K562 (cell line): ENCODE data around the gene OPA3. TPM values are rescaled to one million over a fixed set of nuclear protein-coding genes. Genes with fewer than 3 reads are reported as not detected.

Source experiments
- ARID2 ChIP-seq: fragments of 450-650 bp; IDR thresholded peaks from 2 replicates; pipeline ENCODE4 v1.6.1; 2017; ENCODE audit warnings: antibody characterized with exemption, mild to moderate bottlenecking
- ATF2 ChIP-seq: sonication (generic); formaldehyde crosslinking; IDR thresholded peaks from 2 replicates; pipeline ENCODE4 v1.8.1; 2022; ENCODE audit warnings: missing genetic modification reagents
- COPS2 ChIP-seq: fragments of 450-650 bp; conservative IDR thresholded peaks from 2 replicates; pipeline ENCODE4 v1.6.1; 2016; ENCODE audit warnings: mild to moderate bottlenecking, moderate library complexity
- FOXK2 ChIP-seq, 2 experiments: fragments of 450-650 bp; IDR thresholded peaks in 1 of 2; conservative IDR thresholded peaks in 1 of 2; 2 replicates each; pipeline ENCODE4 v1.6.1; 2016; ENCODE audit warnings: low read depth in 2 of 2, mild to moderate bottlenecking in 1 of 2
- FOXM1 ChIP-seq, 2 experiments: fragments of 450-650 bp in 1 of 2; sonication (generic) in 1 of 2; formaldehyde crosslinking in 1 of 2; IDR thresholded peaks; 2 replicates each; pipeline versions ENCODE4 v1.6.1 to v1.9.0; 2017 to 2022; ENCODE audit warnings: low read depth in 2 of 2, mild to moderate bottlenecking in 2 of 2, missing genetic modification reagents in 1 of 2, moderate library complexity in 1 of 2
- GATAD2A ChIP-seq: fragments of 450-650 bp; IDR thresholded peaks from 2 replicates; pipeline ENCODE4 v1.6.1; 2017
- GTF2E2 ChIP-seq: fragments of 200-800 bp; sonication (Bioruptor generic); IDR thresholded peaks from 2 replicates; pipeline ENCODE4 v1.6.1; 2016; ENCODE audit warnings: missing genetic modification characterization, missing compliant biosample characterization
- GTF3C2 ChIP-seq: IDR thresholded peaks from 3 replicates; pipeline ENCODE4 v1.6.1; 2011; ENCODE audit warnings: borderline replicate concordance, mild to moderate bottlenecking, moderate library complexity; ENCODE audit not compliant: insufficient read length; ENCODE audit errors: extremely low read depth
- JUND ChIP-seq, 2 experiments: IDR thresholded peaks; 2 replicates in 1 of 2; 3 replicates in 1 of 2; pipeline ENCODE4 v1.6.1; 2011; ENCODE audit warnings: borderline replicate concordance in 2 of 2, low read depth in 2 of 2, low read length in 2 of 2, improper control_type of control experiment in 1 of 2, missing biosample characterization in 1 of 2, missing genetic modification characterization in 1 of 2, missing genetic modification reagents in 1 of 2
- KDM1A ChIP-seq, 2 experiments: fragments of 450-650 bp; IDR thresholded peaks; 2 replicates each; pipeline ENCODE4 v1.6.1; 2016; ENCODE audit warnings: mild to moderate bottlenecking in 2 of 2
- LEF1 ChIP-seq: fragments of 450-650 bp; IDR thresholded peaks from 2 replicates; pipeline ENCODE4 v1.6.1; 2016; ENCODE audit warnings: mild to moderate bottlenecking
- PBX2 ChIP-seq, 2 experiments: IDR thresholded peaks in 1 of 2; conservative IDR thresholded peaks in 1 of 2; 2 replicates each; pipeline ENCODE4 v1.6.1; 2016; ENCODE audit warnings: low read depth in 2 of 2, mild to moderate bottlenecking in 1 of 2, missing compliant biosample characterization in 1 of 2, missing genetic modification characterization in 1 of 2, moderate library complexity in 1 of 2
- RFX1 ChIP-seq: fragments of 450-650 bp; IDR thresholded peaks from 2 replicates; pipeline ENCODE4 v1.6.1; 2016; ENCODE audit warnings: mild to moderate bottlenecking, moderate library complexity
- SAFB2 ChIP-seq: fragments of 200-400 bp; formaldehyde crosslinking; IDR thresholded peaks from 2 replicates; pipeline ENCODE4 v1.6.1; 2018; ENCODE audit warnings: borderline replicate concordance, low read length, low read depth, moderate library complexity; ENCODE audit not compliant: severe bottlenecking
- SRSF9 ChIP-seq: fragments of 200-400 bp; formaldehyde crosslinking; IDR thresholded peaks from 2 replicates; pipeline ENCODE4 v1.6.1; 2017; ENCODE audit warnings: low read depth, low read length, borderline replicate concordance
- VEZF1 ChIP-seq: fragments of 200-800 bp; sonication (Bioruptor generic); IDR thresholded peaks from 2 replicates; pipeline ENCODE4 v1.6.1; 2017; ENCODE audit warnings: missing genetic modification characterization, missing compliant biosample characterization
- ZNF24 ChIP-seq: fragments of 450-650 bp; IDR thresholded peaks from 2 replicates; pipeline ENCODE4 v1.6.1; 2016
- ZNF586 ChIP-seq: fragments of 450-650 bp; formaldehyde crosslinking; conservative IDR thresholded peaks from 2 replicates; pipeline ENCODE4 v1.4.0; 2020; ENCODE audit warnings: mild to moderate bottlenecking, moderate library complexity
- ZNF77 ChIP-seq: fragments of 250-450 bp; sonication (Bioruptor Pico); IDR thresholded peaks from 2 replicates; pipeline ENCODE4 v1.5.0; 2020
- polyA plus RNA-seq, 8 experiments: library from polyadenylated mRNA; depleted of rRNA in 4 of 8; stranded (reverse) in 5 of 8; unstranded in 3 of 8; fragments of >200 nt; fragmentation: Nextera tagmentation in 2 of 8; fragmentation: Illumina TruSeq in 1 of 8; extraction: Ambion mirVana in 2 of 8; extraction: Trizol in 1 of 8; gene quantifications; 2 replicates each; pipeline versions ENCODE4 v1.2.1 to v1.2.3, GENCODE V29; 2011 to 2014; ENCODE audit warnings: inconsistent platforms in 1 of 8, missing spikeins in 1 of 8
- total RNA-seq, 7 experiments: library from RNA; depleted of rRNA in 6 of 7; stranded (reverse); fragments of >200 nt in 6 of 7; fragmentation: Illumina TruSeq in 2 of 7; extraction: Trizol in 2 of 7; gene quantifications; 2 replicates each; pipeline versions ENCODE4 v1.2.1 to v1.2.3, GENCODE V29; 2011 to 2021; ENCODE audit warnings: low replicate concordance in 1 of 7

Gene OPA3
- total and polyA plus RNA-seq, 9 of the 15 experiments (the other 6 are each of a cell fraction or from before 2014, with no cell fraction given), result 1.4 to 18.8 (median 9.0) TPM

GRCh38 chr19:45528149-45528743 lies 56.4 kb downstream of the OPA3 start (continued):
- TF ChIP-seq ZNF586 (CRISPR knock-in tag), result no peak
- TF ChIP-seq VEZF1, result no peak; the same call in 1 of the 2 replicates
- peak in 1 of 2 experiments; percentile 61; a peak in 1 of 4 replicates for TF ChIP-seq FOXK2 (conservative IDR thresholded peaks at IDR 0.05 in 1 of 2, IDR thresholded peaks at IDR 0.05 in 1 of 2; ENCODE audit: low read depth in 2 of 2)
- TF ChIP-seq PBX2 (CRISPR knock-in tag; IDR thresholded peaks at IDR 0.05; ENCODE audit: low read depth), result no peak
- TF ChIP-seq PBX2 (tag; conservative IDR thresholded peaks at IDR 0.05; ENCODE audit: low read depth), result 0 out of 2 replicates have a peak, but pooled peaks have one; percentile 42
- TF ChIP-seq GATAD2A, result no peak
- TF ChIP-seq ARID2, result no peak
- no peak for TF ChIP-seq COPS2
- peak; percentile 73 for TF ChIP-seq JUND (IDR thresholded peaks at IDR 0.05; ENCODE audit: borderline replicate concordance, low read depth, low read length)
- TF ChIP-seq JUND (tag; IDR thresholded peaks at IDR 0.05; ENCODE audit: borderline replicate concordance, low read depth, low read length), result peak; percentile 47; the same call in 1 of the 3 replicates
- TF ChIP-seq KDM1A (IDR thresholded peaks at IDR 0.05), result no peak
- TF ChIP-seq SAFB2, result no peak
- no peak for TF ChIP-seq ATF2 (CRISPR knock-in tag)
- TF ChIP-seq RFX1, result no peak
- no peak for TF ChIP-seq ZNF77 (CRISPR knock-in tag)
- TF ChIP-seq ZNF24, result no peak
- TF ChIP-seq GTF3C2, result no peak
- TF ChIP-seq GTF2E2 (tag), result no peak
- TF ChIP-seq LEF1, result no peak
- TF ChIP-seq SRSF9, result no peak
- TF ChIP-seq FOXM1 (IDR thresholded peaks at IDR 0.05; ENCODE audit: low read depth), result no peak
- no peak for TF ChIP-seq FOXM1 (CRISPR knock-in tag; IDR thresholded peaks at IDR 0.05; ENCODE audit: low read depth)
